H9 (cell line): ENCODE results near the gene ARAF. TPM values are rescaled to one million over a fixed set of nuclear protein-coding genes. Genes with fewer than 3 reads are reported as not detected.

Source experiments
- DNase-seq: peaks from one replicate; pipeline ENCODE4 v3.0.0-alpha.2; 2017
- H2AFZ ChIP-seq: one replicate; pipeline ENCODE4 v1.6.1; 2013; ENCODE audit warnings: mild to moderate bottlenecking, low read length, control low read depth, moderate library complexity
- H2AK5ac ChIP-seq: 2 replicates; pipeline ENCODE4 v1.6.1; 2013; ENCODE audit warnings: low read length, control low read depth, mixed read lengths; ENCODE audit not compliant: insufficient read length
- H2BK120ac ChIP-seq: one replicate; pipeline ENCODE4 v1.6.1; 2013; ENCODE audit warnings: low read depth, mild to moderate bottlenecking, low read length, control low read depth, inconsistent platforms; ENCODE audit not compliant: poor library complexity, severe bottlenecking
- H2BK12ac ChIP-seq: 2 replicates; pipeline ENCODE4 v1.6.1; 2013; ENCODE audit warnings: low read length, control low read depth, mixed read lengths, low read depth; ENCODE audit not compliant: insufficient read length
- H2BK15ac ChIP-seq: 2 replicates; pipeline ENCODE4 v1.6.1; 2013; ENCODE audit warnings: low read depth, low read length, control low read depth
- H2BK20ac ChIP-seq: one replicate; pipeline ENCODE4 v1.6.1; 2013; ENCODE audit warnings: low read depth, mild to moderate bottlenecking, low read length, control low read depth, inconsistent platforms; ENCODE audit not compliant: poor library complexity, severe bottlenecking
- H2BK5ac ChIP-seq: 2 replicates; pipeline ENCODE4 v1.6.1; 2013; ENCODE audit warnings: low read length, control low read depth, mixed read lengths; ENCODE audit not compliant: insufficient read length
- H3K14ac ChIP-seq: 2 replicates; pipeline ENCODE4 v1.6.1; 2013; ENCODE audit warnings: low read length, control low read depth; ENCODE audit not compliant: insufficient read depth
- H3K18ac ChIP-seq: 2 replicates; pipeline ENCODE4 v1.6.1; 2013; ENCODE audit warnings: low read depth, mild to moderate bottlenecking, mixed read lengths, low read length, control low read depth; ENCODE audit not compliant: insufficient read length
- H3K23ac ChIP-seq: 2 replicates; pipeline ENCODE4 v1.6.1; 2013; ENCODE audit warnings: low read length, control low read depth, mixed read lengths, low read depth; ENCODE audit not compliant: insufficient read length
- H3K23me2 ChIP-seq: 2 replicates; pipeline ENCODE4 v1.6.1; 2013; ENCODE audit warnings: low read depth, mild to moderate bottlenecking, mixed read lengths, low read length, control low read depth; ENCODE audit not compliant: insufficient read length, poor library complexity, severe bottlenecking
- H3K27ac ChIP-seq: 2 replicates; pipeline ENCODE4 v1.5.1; 2013; ENCODE audit warnings: low read length, control low read depth, mixed read lengths, low read depth; ENCODE audit not compliant: insufficient read length
- H3K27me3 ChIP-seq: 2 replicates; pipeline ENCODE4 v1.6.1; 2013; ENCODE audit warnings: low read length, control low read depth, inconsistent platforms; ENCODE audit not compliant: insufficient read depth
- H3K4ac ChIP-seq: 2 replicates; pipeline ENCODE4 v1.6.1; 2013; ENCODE audit warnings: low read depth, mild to moderate bottlenecking, control low read depth, inconsistent platforms, low read length, moderate library complexity
- H3K4me1 ChIP-seq: 2 replicates; pipeline ENCODE4 v1.6.1; 2013; ENCODE audit warnings: low read length, control low read depth, inconsistent platforms; ENCODE audit not compliant: insufficient read depth
- H3K4me2 ChIP-seq: 2 replicates; pipeline ENCODE4 v1.6.1; 2013; ENCODE audit warnings: low read length, control low read depth, mixed read lengths; ENCODE audit not compliant: insufficient read length, insufficient read depth
- H3K56ac ChIP-seq: 2 replicates; pipeline ENCODE4 v1.6.1; 2013; ENCODE audit warnings: low read depth, mild to moderate bottlenecking, mixed read lengths, low read length, control low read depth; ENCODE audit not compliant: insufficient read length
- H3K79me1 ChIP-seq: 2 replicates; pipeline ENCODE4 v1.6.1; 2013; ENCODE audit warnings: low read depth, mild to moderate bottlenecking, moderate library complexity, low read length, control low read depth, inconsistent platforms; ENCODE audit not compliant: insufficient read depth, poor library complexity, severe bottlenecking
- H3K79me2 ChIP-seq: 2 replicates; pipeline ENCODE4 v1.6.1; 2013; ENCODE audit warnings: low read length, control low read depth, inconsistent platforms; ENCODE audit not compliant: insufficient read depth
- H3K9ac ChIP-seq: 2 replicates; pipeline ENCODE4 v1.6.1; 2013; ENCODE audit warnings: low read length, control low read depth, mixed read lengths; ENCODE audit not compliant: insufficient read length; ENCODE audit errors: extremely low read depth
- H3K9me3 ChIP-seq: one replicate; pipeline ENCODE4 v1.6.1; 2013; ENCODE audit warnings: low read depth, low read length, inconsistent platforms; ENCODE audit not compliant: control insufficient read depth
- H3T11ph ChIP-seq: one replicate; pipeline ENCODE4 v1.6.1; 2013; ENCODE audit warnings: mild to moderate bottlenecking, low read length, control low read depth, inconsistent platforms
- H4K20me1 ChIP-seq: one replicate; pipeline ENCODE4 v1.6.1; 2013; ENCODE audit not compliant: control insufficient read depth, insufficient read length, insufficient read depth
- H4K5ac ChIP-seq: 2 replicates; pipeline ENCODE4 v1.6.1; 2013; ENCODE audit warnings: low read depth, mild to moderate bottlenecking, mixed read lengths, low read length, control low read depth; ENCODE audit not compliant: insufficient read length
- H4K8ac ChIP-seq: replicated peaks from 2 replicates; pipeline ENCODE4 v1.6.1; 2013; ENCODE audit warnings: low read length, control low read depth, mixed read lengths, low read depth; ENCODE audit not compliant: insufficient read length
- H4K91ac ChIP-seq: 2 replicates; pipeline ENCODE4 v1.6.1; 2013; ENCODE audit warnings: low read depth, mild to moderate bottlenecking, moderate library complexity, mixed read lengths, low read length, control low read depth; ENCODE audit not compliant: insufficient read length
- H3K27ac Mint-ChIP-seq, 3 experiments: 2 replicates in 2 of 3; 3 replicates in 1 of 3; pipeline ENCODE4 v1.8.0; 2020 to 2021; ENCODE audit warnings: mixed read lengths in 3 of 3, mild to moderate bottlenecking in 1 of 3, moderate library complexity in 1 of 3
- H3K27me3 Mint-ChIP-seq: 2 replicates; pipeline ENCODE4 v1.8.0; 2021; ENCODE audit warnings: low read depth, mild to moderate bottlenecking, moderate library complexity, mixed read lengths
- H3K36me3 Mint-ChIP-seq, 3 experiments: 2 replicates in 2 of 3; 3 replicates in 1 of 3; pipeline ENCODE4 v1.8.0; 2020 to 2021; ENCODE audit warnings: low read depth in 3 of 3, mixed read lengths in 3 of 3; ENCODE audit not compliant: insufficient read depth in 1 of 3
- H3K4me1 Mint-ChIP-seq, 2 experiments: 2 replicates each; pipeline ENCODE4 v1.8.0; 2020; ENCODE audit warnings: mixed read lengths in 2 of 2
- H3K4me3 Mint-ChIP-seq, 2 experiments: 2 replicates in 1 of 2; 3 replicates in 1 of 2; pipeline ENCODE4 v1.8.0; 2020 to 2021; ENCODE audit warnings: mild to moderate bottlenecking in 2 of 2, mixed read lengths in 2 of 2, moderate library complexity in 1 of 2
- H3K9me3 Mint-ChIP-seq, 2 experiments: 2 replicates in 1 of 2; 3 replicates in 1 of 2; pipeline ENCODE4 v1.8.0; 2020; ENCODE audit warnings: mild to moderate bottlenecking in 2 of 2, mixed read lengths in 2 of 2, moderate library complexity in 1 of 2
- CTCF ChIP-seq: fragments of 200-600 bp; sonication (generic); conservative IDR thresholded peaks from 3 replicates; pipeline ENCODE4 v1.8.0; 2021; ENCODE audit warnings: antibody characterized with exemption, mild to moderate bottlenecking
- WGBS: extraction: QIAGEN DNeasy Blood & Tissue Kit; methylation state at CpG from one replicate; pipeline ENCODE4 v1.1.7; 2013; ENCODE audit warnings: missing lambda C conversion rate, low lambda C conversion rate, mixed read lengths; ENCODE audit not compliant: insufficient read length; ENCODE audit errors: extremely low coverage; 5-methylcytosine and 5-hydroxymethylcytosine counted together
- total RNA-seq: library from RNA; stranded (reverse); gene quantifications from 2 replicates; pipeline ENCODE4 v1.2.1, GENCODE V29; 2021

The ARAF gene
- total RNA-seq, 1 experiment from 2014 or later = 48.1 TPM

- Mint-ChIP-seq H3K27ac (no peak overlapping the region; a peak in 1 of 7 replicates), H3K4me1 (peaks cover 13 to 26% of the 10 kb centered on the region in 2 experiments), H3K9me3 (peaks cover 85 to 90% of the 10 kb centered on the region in 2 experiments), H3K4me3 (no peak overlapping the region; a peak in 1 of 5 replicates), H3K27me3 (peaks cover 3% of the 10 kb centered on the region; the same call in 1 of the 2 replicates), H3K36me3 (peaks cover 46 to 65% (median 59%) of the 10 kb centered on the region in 3 experiments)
- no peak overlapping the region for H3K18ac ChIP-seq
- peaks cover 51% of the 10 kb centered on the region for H3K9me3 ChIP-seq
- no peak overlapping the region for H4K8ac ChIP-seq
- H3K4me1 ChIP-seq = peaks cover 3% of the 10 kb centered on the region; the same call in 1 of the 2 replicates
- H2BK20ac ChIP-seq = no peak overlapping the region
- H2AFZ ChIP-seq = no peak overlapping the region
- H3K27me3 ChIP-seq = no peaks in the 10 kb centered on the region
- no peak overlapping the region for H2BK120ac ChIP-seq
- H3K9ac ChIP-seq = no peak overlapping the region
- H2BK5ac ChIP-seq = no peak overlapping the region
- H3T11ph ChIP-seq = no peak overlapping the region
- H4K91ac ChIP-seq = no peak overlapping the region
- H3K4ac ChIP-seq = no peak overlapping the region
- no peak overlapping the region for H2BK12ac ChIP-seq
- TF ChIP-seq CTCF = no peak
- no peaks in the 10 kb centered on the region for H3K79me1 ChIP-seq
- H3K56ac ChIP-seq = no peak overlapping the region
- no peak overlapping the region for H3K27ac ChIP-seq
- WGBS = no CpG with 5 or more reads among the region's 13 CpGs
- no peak overlapping the region for H3K23ac ChIP-seq
- H3K79me2 ChIP-seq = no peaks in the 10 kb centered on the region
- H4K20me1 ChIP-seq = no peaks in the 10 kb centered on the region
- no peak overlapping the region for H2AK5ac ChIP-seq
- H4K5ac ChIP-seq = no peak overlapping the region
- no peaks in the 10 kb centered on the region for H3K23me2 ChIP-seq
- no peak overlapping the region for H3K4me2 ChIP-seq
- no peak for DNase-seq
- H2BK15ac ChIP-seq = no peak overlapping the region
- no peak overlapping the region for H3K14ac ChIP-seq
Measured at GRCh38 chrX:47571896-47572295, 10.9 kb downstream of the ARAF start.
